ENCODE results near the gene GTSF1L.

The GTSF1L gene

DNA sequence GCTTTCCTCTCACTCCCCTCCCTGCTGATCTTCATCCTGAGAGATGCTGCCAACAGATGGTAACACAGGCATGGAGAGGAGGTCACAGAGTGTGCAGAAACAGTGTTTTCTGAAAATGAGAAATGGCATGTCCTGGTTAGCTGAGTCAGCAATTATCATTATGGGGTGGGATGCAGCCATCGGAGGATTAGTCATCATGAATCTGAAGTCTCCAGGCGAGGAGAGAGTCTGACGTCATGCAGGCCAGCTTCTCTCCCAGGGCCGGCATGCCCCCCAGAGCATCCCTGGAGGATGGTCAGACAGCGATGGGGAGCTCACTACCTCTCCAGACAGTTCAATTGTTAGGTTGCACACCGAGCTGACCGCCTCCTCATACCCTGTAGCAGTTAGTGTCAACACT is 4.7 kb upstream of the GTSF1L start:
- TF ChIP-seq, protein P1, sequence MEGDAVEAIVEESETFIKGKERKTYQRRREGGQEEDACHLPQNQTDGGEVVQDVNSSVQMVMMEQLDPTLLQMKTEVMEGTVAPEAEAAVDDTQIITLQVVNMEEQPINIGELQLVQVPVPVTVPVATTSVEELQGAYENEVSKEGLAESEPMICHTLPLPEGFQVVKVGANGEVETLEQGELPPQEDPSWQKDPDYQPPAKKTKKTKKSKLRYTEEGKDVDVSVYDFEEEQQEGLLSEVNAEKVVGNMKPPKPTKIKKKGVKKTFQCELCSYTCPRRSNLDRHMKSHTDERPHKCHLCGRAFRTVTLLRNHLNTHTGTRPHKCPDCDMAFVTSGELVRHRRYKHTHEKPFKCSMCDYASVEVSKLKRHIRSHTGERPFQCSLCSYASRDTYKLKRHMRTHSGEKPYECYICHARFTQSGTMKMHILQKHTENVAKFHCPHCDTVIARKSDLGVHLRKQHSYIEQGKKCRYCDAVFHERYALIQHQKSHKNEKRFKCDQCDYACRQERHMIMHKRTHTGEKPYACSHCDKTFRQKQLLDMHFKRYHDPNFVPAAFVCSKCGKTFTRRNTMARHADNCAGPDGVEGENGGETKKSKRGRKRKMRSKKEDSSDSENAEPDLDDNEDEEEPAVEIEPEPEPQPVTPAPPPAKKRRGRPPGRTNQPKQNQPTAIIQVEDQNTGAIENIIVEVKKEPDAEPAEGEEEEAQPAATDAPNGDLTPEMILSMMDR (IDR thresholded peaks at IDR 0.05; ENCODE audit: unreplicated experiment in 3 of 3): no peak
- H3K27ac Mint-ChIP-seq: no peak overlapping the region
- H3K4me3 Mint-ChIP-seq: no peak overlapping the region
- no peaks in the 10 kb centered on the region for H3K9me3 Mint-ChIP-seq
- no peaks in the 10 kb centered on the region for H3K36me3 Mint-ChIP-seq (ENCODE audit: low read depth)
- H3K27me3 Mint-ChIP-seq (ENCODE audit: low read depth): peaks cover 10% of the 10 kb centered on the region
- H3K4me1 Mint-ChIP-seq: no peaks in the 10 kb centered on the region

DNA sequence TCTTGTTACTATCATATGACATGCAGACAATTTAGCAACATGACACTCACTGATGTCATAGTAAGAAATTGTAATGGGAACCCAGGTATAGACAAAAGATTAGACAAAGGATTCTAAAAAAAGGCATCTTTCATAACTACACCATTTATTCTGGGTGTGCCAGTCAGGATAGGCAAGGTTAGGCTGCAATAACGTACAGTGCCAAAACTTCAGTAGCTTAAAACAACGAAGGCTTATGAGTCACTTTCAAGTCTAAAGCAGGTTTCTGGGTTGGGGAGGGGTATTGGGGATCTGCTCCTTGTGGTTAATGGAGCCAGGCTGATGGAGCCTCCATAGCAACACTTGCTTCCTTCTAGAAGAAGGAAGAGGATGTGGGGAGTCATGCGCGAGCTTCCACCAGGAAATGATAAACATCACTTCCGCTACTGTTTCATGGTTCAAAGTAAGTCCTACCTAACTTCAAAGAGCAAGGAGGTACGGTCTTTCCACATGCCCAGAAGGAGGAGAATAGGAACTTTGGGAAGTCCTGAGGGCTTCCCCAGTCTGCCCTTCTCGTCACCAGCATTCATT is 2.0 kb upstream of the GTSF1L start:
- no peaks in the 10 kb centered on the region for H3K36me3 Mint-ChIP-seq (ENCODE audit: low read depth)
- peaks cover 10% of the 10 kb centered on the region for H3K27me3 Mint-ChIP-seq (ENCODE audit: low read depth)
- TF ChIP-seq, protein P1 (IDR thresholded peaks at IDR 0.05; ENCODE audit: unreplicated experiment in 3 of 3): no peak
- no peaks in the 10 kb centered on the region for H3K4me1 Mint-ChIP-seq
- H3K4me3 Mint-ChIP-seq: no peak overlapping the region
- H3K27ac Mint-ChIP-seq: no peak overlapping the region
- H3K9me3 Mint-ChIP-seq: no peaks in the 10 kb centered on the region

DNA sequence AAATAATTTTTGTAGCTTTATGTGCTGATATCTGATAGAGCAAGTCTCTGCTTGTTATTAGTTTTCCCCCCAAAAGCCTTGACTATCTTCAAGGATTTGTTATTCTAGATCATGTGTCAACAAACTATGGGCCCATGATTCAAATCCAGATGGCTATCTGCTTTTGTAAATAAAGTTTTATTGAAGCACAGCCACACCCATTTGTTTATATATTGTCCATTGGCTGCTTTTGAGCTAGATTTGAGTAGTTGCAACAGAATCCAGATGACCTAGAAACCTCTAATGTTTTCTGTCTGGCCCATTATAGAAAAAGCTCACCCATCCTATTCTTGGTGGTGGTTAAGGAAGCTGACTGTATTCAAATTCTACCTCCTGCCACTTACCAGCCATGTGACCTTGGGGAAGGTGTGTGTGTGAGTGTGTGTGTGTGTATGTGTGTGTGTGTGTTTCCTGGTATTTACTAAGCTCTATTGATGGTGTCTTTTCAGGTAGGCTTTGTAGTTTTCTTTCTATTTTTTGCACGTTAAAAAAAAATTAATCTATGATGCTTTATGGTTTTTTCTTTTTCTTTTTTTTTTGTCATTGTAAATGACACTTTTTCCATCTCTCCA is 1.3 kb upstream of the GTSF1L start:
- Mint-ChIP-seq H3K9me3 (no peaks in the 10 kb centered on the region), H3K4me1 (no peaks in the 10 kb centered on the region)
- TF ChIP-seq, protein P1 (IDR thresholded peaks at IDR 0.05; ENCODE audit: unreplicated experiment in 3 of 3): no peak

DNA sequence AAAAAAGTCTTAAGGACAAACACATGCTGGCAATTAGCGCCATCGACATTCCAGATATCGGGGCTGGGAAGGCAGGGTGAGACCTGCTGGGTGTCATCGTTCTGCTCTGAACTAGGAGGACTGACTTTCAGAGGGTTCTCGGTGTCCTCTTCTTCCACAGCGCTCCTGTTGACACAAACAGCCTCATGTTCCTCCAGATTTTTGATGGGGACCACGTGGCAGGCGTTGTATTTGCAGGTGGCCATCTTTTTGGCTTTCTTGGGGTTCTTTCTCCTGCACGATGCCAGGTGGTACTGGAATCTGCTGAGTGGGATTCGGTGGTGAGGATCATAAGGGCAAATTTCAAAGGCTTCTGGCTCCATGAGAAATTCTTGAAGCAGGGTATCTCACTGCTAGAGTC is 469 bp downstream of the GTSF1L start:
- no peak overlapping the region for H3K27ac Mint-ChIP-seq
- no peaks in the 10 kb centered on the region for H3K36me3 Mint-ChIP-seq (ENCODE audit: low read depth)
- H3K9me3 Mint-ChIP-seq: no peaks in the 10 kb centered on the region
- peaks cover 5% of the 10 kb centered on the region for H3K27me3 Mint-ChIP-seq (ENCODE audit: low read depth)
- H3K4me3 Mint-ChIP-seq: no peak overlapping the region
- H3K4me1 Mint-ChIP-seq: no peaks in the 10 kb centered on the region
- TF ChIP-seq, protein P1 (IDR thresholded peaks at IDR 0.05; ENCODE audit: unreplicated experiment in 3 of 3): no peak

More for the DNA sequence above, 1.3 kb upstream of the GTSF1L start:
- peaks cover 7% of the 10 kb centered on the region for H3K27me3 Mint-ChIP-seq (ENCODE audit: low read depth)
- H3K27ac Mint-ChIP-seq: no peak overlapping the region
- no peak overlapping the region for H3K4me3 Mint-ChIP-seq
- no peaks in the 10 kb centered on the region for H3K36me3 Mint-ChIP-seq (ENCODE audit: low read depth)

DNA sequence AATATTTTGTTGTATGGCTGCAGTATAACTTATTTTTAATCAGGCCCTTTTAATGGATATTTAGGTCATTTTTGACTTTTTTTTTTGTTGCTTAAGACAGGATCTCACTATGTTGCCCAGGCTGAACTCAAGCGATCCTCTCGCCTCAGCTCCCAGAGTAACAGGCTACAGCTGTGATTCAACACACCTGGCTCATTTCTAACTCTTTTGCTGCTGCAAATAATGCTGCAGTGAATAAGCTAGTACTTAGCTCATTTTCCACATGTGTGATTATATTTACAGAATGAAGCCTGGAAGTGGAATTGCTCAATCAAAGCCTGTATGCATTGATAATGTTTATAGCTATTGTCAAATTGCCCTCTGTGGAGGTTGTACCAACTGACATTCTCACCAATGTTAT is 1.1 kb downstream of the GTSF1L start:
- no peaks in the 10 kb centered on the region for H3K36me3 Mint-ChIP-seq (ENCODE audit: low read depth)
- no peak overlapping the region for H3K4me3 Mint-ChIP-seq
- no peaks in the 10 kb centered on the region for H3K9me3 Mint-ChIP-seq
- peaks cover 5% of the 10 kb centered on the region for H3K27me3 Mint-ChIP-seq (ENCODE audit: low read depth)
- TF ChIP-seq, protein P1 (IDR thresholded peaks at IDR 0.05; ENCODE audit: unreplicated experiment in 3 of 3): no peak
- H3K4me1 Mint-ChIP-seq: no peaks in the 10 kb centered on the region
- H3K27ac Mint-ChIP-seq: no peak overlapping the region

DNA sequence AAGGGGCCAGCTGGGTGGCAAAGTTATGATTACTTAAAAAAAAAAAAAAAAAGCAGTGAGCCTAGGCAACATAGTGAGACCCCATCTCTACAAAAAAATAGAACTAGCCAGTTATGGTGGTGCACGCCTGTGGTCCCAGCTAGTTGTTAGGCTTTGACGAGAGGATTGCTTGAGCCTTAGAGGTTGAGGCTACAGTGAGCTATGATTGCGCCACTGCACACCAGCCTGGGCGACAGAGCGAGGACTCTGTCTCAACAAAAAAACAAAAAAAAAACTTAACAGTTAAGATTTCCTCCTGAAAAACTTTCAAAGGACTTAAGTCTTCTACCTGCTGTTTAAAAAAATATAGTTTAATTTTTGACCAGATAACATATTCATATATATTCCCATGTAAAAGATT is 2.4 kb downstream of the GTSF1L start:
- no peaks in the 10 kb centered on the region for H3K27me3 Mint-ChIP-seq (ENCODE audit: low read depth)
- TF ChIP-seq, protein P1 (IDR thresholded peaks at IDR 0.05; ENCODE audit: unreplicated experiment in 3 of 3): no peak
- no peaks in the 10 kb centered on the region for H3K4me1 Mint-ChIP-seq
- H3K4me3 Mint-ChIP-seq: no peak overlapping the region
- no peak overlapping the region for H3K27ac Mint-ChIP-seq
- H3K36me3 Mint-ChIP-seq (ENCODE audit: low read depth): no peaks in the 10 kb centered on the region
- H3K9me3 Mint-ChIP-seq: no peaks in the 10 kb centered on the region

Measured in nephron (organoid).